Right cardiac atrium (tissue), 5 donors: ENCODE data around the gene USP24. TPM values are rescaled to one million over a fixed set of nuclear protein-coding genes. Genes with fewer than 3 reads are reported as not detected.

ENCODE experiments used
- ATAC-seq, 2 donors: fragments of 200-7000 bp; cut with Tn5 transposase; one replicate each; pipeline versions ENCODE4 v1.8.0 to v1.9.1; 2020; ENCODE audit warnings: moderate library complexity in 2 of 2, mild to moderate bottlenecking in 1 of 2
- DNase-seq, 3 donors: peaks; one replicate each; pipeline ENCODE4 v3.0.0-alpha.2; 2020
- H3K27ac ChIP-seq: one replicate; pipeline ENCODE4 v1.5.1; 2013; ENCODE audit warnings: mild to moderate bottlenecking, low read length, control low read depth, moderate library complexity
- H3K27me3 ChIP-seq: one replicate; pipeline ENCODE4 v1.6.1; 2013; ENCODE audit not compliant: control insufficient read depth, insufficient read depth
- H3K4me1 ChIP-seq: one replicate; pipeline ENCODE4 v1.6.1; 2013; ENCODE audit warnings: low read length; ENCODE audit not compliant: control insufficient read depth, insufficient read depth
- H3K4me3 ChIP-seq: one replicate; pipeline ENCODE4 v1.5.1; 2013; ENCODE audit warnings: low read length, control low read depth
- H3K9me3 ChIP-seq: one replicate; pipeline ENCODE4 v1.6.1; 2013; ENCODE audit warnings: low read length; ENCODE audit not compliant: control insufficient read depth
- WGBS: extraction: QIAGEN DNeasy Blood & Tissue Kit; methylation state at CpG from one replicate; pipeline ENCODE4 v1.1.7; 2013; 5-methylcytosine and 5-hydroxymethylcytosine counted together
- intact Hi-C, 4 donors: fragments of 100-400 bp; cut with DNase I; formaldehyde crosslinking; loops; one replicate each; pipeline versions ENCODE4 v1.11.0 to v1.14.0; 2022 to 2023
- polyA plus RNA-seq: library from polyadenylated mRNA; stranded (reverse); fragments of 200-250 nt; gene quantifications from one replicate; pipeline ENCODE4 v1.2.3, GENCODE V29; 2013
- total RNA-seq, 4 donors: library from RNA; stranded (reverse); fragmentation: NEBNext Ultra II Directional; extraction: Animal tissue kit (Norgen Biotek cat#: 25700); gene quantifications; one replicate each; pipeline ENCODE4 v1.2.1, GENCODE V29; 2021
- donor health status: healthy with polysubstance abuse.
- donor health status: DM: no; HTN: yes; CAD: no.
- donor health status: DM: no; HTN: no; CAD: no.
- donor health status: DM: no; HTN: yes; CAD: no; lungs with severe emphysema.
- donor health status: DM: yes; HTN: yes; CAD: no.

Gene USP24
- total and polyA plus RNA-seq, 5 donors: 11.4 to 35.7 (median 34.7) TPM

- Histone ChIP-seq H3K4me3 (no peak overlapping the region), H3K9me3 (no peaks in the 10 kb centered on the region), H3K27me3 (no peaks in the 10 kb centered on the region), H3K4me1 (no peaks in the 10 kb centered on the region), H3K27ac (no peak overlapping the region)
- ATAC-seq (no peak), DNase-seq (no peak)
- intact Hi-C loops: no loop called here
Observed at GRCh38 chr1:55246331-55246730, 31.2 kb upstream of the USP24 start.

GRCh38 chr1:55245781-55246180, 30.6 kb upstream of the USP24 start:
- Histone ChIP-seq H3K27me3 (no peaks in the 10 kb centered on the region), H3K4me3 (no peak overlapping the region), H3K4me1 (no peaks in the 10 kb centered on the region), H3K9me3 (no peaks in the 10 kb centered on the region), H3K27ac (no peak overlapping the region)
- ATAC-seq: no peak
- intact Hi-C loops: no loop called here
- DNase-seq: no peak
- WGBS: 87% methylated on average over 4 of the region's 4 CpGs

GRCh38 chr1:55244476-55245099, 29.4 kb upstream of the USP24 start:
- ATAC-seq (peak; percentile 70 to 77), DNase-seq (peak in 1 of 3 donors; percentile 19)
- H3K4me1 ChIP-seq: no peaks in the 10 kb centered on the region
- H3K9me3 ChIP-seq: no peaks in the 10 kb centered on the region
- H3K4me3 ChIP-seq: no peak overlapping the region
- WGBS: 24% methylated on average over 6 of the region's 6 CpGs
- no peak overlapping the region for H3K27ac ChIP-seq
- intact Hi-C loops: no loop called here
- H3K27me3 ChIP-seq: no peaks in the 10 kb centered on the region

- H3K27me3 ChIP-seq: no peaks in the 10 kb centered on the region
- 80% methylated on average over 2 of the region's 2 CpGs for WGBS
- no peaks in the 10 kb centered on the region for H3K4me1 ChIP-seq
- H3K27ac ChIP-seq: no peak overlapping the region
- no peaks in the 10 kb centered on the region for H3K9me3 ChIP-seq
- DNase-seq: no peak
- no peak for ATAC-seq
- intact Hi-C loops: no loop called here
- no peak overlapping the region for H3K4me3 ChIP-seq
Observed at GRCh38 chr1:55243655-55244054, 28.5 kb upstream of the USP24 start.

GRCh38 chr1:55239548-55239947, 24.4 kb upstream of the USP24 start:
- DNase-seq (no peak), ATAC-seq (no peak)
- 94% methylated on average over 2 of the region's 2 CpGs for WGBS
- H3K27me3 ChIP-seq: no peaks in the 10 kb centered on the region
- intact Hi-C loops: no loop called here
- H3K27ac ChIP-seq: no peak overlapping the region
- H3K4me3 ChIP-seq: no peak overlapping the region
- H3K9me3 ChIP-seq: no peaks in the 10 kb centered on the region
- no peaks in the 10 kb centered on the region for H3K4me1 ChIP-seq

GRCh38 chr1:55235722-55236121, 20.6 kb upstream of the USP24 start:
- no peak overlapping the region for H3K27ac ChIP-seq
- DNase-seq (no peak), ATAC-seq (no peak)
- H3K4me1 ChIP-seq: no peaks in the 10 kb centered on the region
- H3K27me3 ChIP-seq: no peaks in the 10 kb centered on the region
- 52% methylated on average over 4 of the region's 4 CpGs for WGBS
- intact Hi-C loops: no loop called here
- H3K4me3 ChIP-seq: peak overlapping the region; percentile 5
- H3K9me3 ChIP-seq: no peaks in the 10 kb centered on the region

- H3K4me1 ChIP-seq: no peaks in the 10 kb centered on the region
- intact Hi-C loops: no loop called here
- DNase-seq: no peak
- 97% methylated on average over 3 of the region's 3 CpGs for WGBS
- no peaks in the 10 kb centered on the region for H3K9me3 ChIP-seq
- no peak for ATAC-seq
- H3K4me3 ChIP-seq: no peak overlapping the region
- no peak overlapping the region for H3K27ac ChIP-seq
- H3K27me3 ChIP-seq: no peaks in the 10 kb centered on the region
Observed at GRCh38 chr1:55234016-55234415, 18.9 kb upstream of the USP24 start.

- DNase-seq (no peak), ATAC-seq (no peak)
- H3K4me3 ChIP-seq: no peak overlapping the region
- H3K9me3 ChIP-seq: no peaks in the 10 kb centered on the region
- intact Hi-C loops: no loop called here
- H3K4me1 ChIP-seq: no peaks in the 10 kb centered on the region
- no peaks in the 10 kb centered on the region for H3K27me3 ChIP-seq
- WGBS: 64% methylated on average over 5 of the region's 5 CpGs
- H3K27ac ChIP-seq: no peak overlapping the region
Observed at GRCh38 chr1:55233145-55233777, 18.1 kb upstream of the USP24 start.

GRCh38 chr1:55232448-55233144, 17.4 kb upstream of the USP24 start:
- Histone ChIP-seq H3K4me3 (no peak overlapping the region), H3K9me3 (no peaks in the 10 kb centered on the region), H3K27me3 (no peaks in the 10 kb centered on the region), H3K4me1 (no peaks in the 10 kb centered on the region), H3K27ac (no peak overlapping the region)
- intact Hi-C loops: no loop called here
- WGBS: 68% methylated on average over 6 of the region's 6 CpGs
- DNase-seq (no peak), ATAC-seq (no peak)

GRCh38 chr1:55231745-55232144, 16.6 kb upstream of the USP24 start:
- WGBS: 90% methylated on average over 3 of the region's 3 CpGs
- Histone ChIP-seq H3K9me3 (no peaks in the 10 kb centered on the region), H3K27me3 (no peaks in the 10 kb centered on the region), H3K4me1 (no peaks in the 10 kb centered on the region), H3K4me3 (no peak overlapping the region), H3K27ac (no peak overlapping the region)
- ATAC-seq: no peak
- no peak for DNase-seq
- intact Hi-C loops: no loop called here

- Histone ChIP-seq H3K27me3 (no peaks in the 10 kb centered on the region), H3K4me1 (no peaks in the 10 kb centered on the region), H3K9me3 (no peaks in the 10 kb centered on the region), H3K4me3 (no peak overlapping the region), H3K27ac (no peak overlapping the region)
- intact Hi-C loops: no loop called here
- 71% methylated on average over 3 of the region's 3 CpGs for WGBS
- no peak for DNase-seq
- peak; percentile 54 to 75 for ATAC-seq
Observed at GRCh38 chr1:55230659-55231058, 15.5 kb upstream of the USP24 start.
